IPS-20b (cell line): Measurements from ENCODE around the gene SCOC.
A peak's percentile ranks its signal among the peaks of the same experiment; 100 is the strongest.

Source experiments
- H3K27ac ChIP-seq: one replicate; pipeline ENCODE4 v1.5.1; 2013; ENCODE audit warnings: low read length
- H3K27me3 ChIP-seq: 2 replicates; pipeline ENCODE4 v1.6.1; 2013; ENCODE audit warnings: mild to moderate bottlenecking, low read length, inconsistent platforms; ENCODE audit not compliant: insufficient read depth
- H3K36me3 ChIP-seq: 2 replicates; pipeline ENCODE4 v1.6.1; 2013; ENCODE audit warnings: low read depth, mild to moderate bottlenecking, inconsistent platforms, low read length, moderate library complexity; ENCODE audit not compliant: insufficient read depth
- H3K4me1 ChIP-seq: 2 replicates; pipeline ENCODE4 v1.6.1; 2013; ENCODE audit warnings: mild to moderate bottlenecking, control low read depth, inconsistent platforms, low read length, moderate library complexity; ENCODE audit not compliant: insufficient read depth
- H3K4me3 ChIP-seq: 2 replicates; pipeline ENCODE4 v1.5.1; 2013; ENCODE audit warnings: mild to moderate bottlenecking, low read length, inconsistent platforms
- H3K9ac ChIP-seq: 2 replicates; pipeline ENCODE4 v1.6.1; 2013; ENCODE audit warnings: low read depth, mild to moderate bottlenecking, inconsistent platforms, low read length, moderate library complexity
- H3K9me3 ChIP-seq: 2 replicates; pipeline ENCODE4 v1.6.1; 2013; ENCODE audit warnings: mild to moderate bottlenecking, low read depth, low read length, inconsistent platforms; ENCODE audit not compliant: insufficient read depth

SCOC gene

GRCh38 chr4:140373328-140374129 lies at the start of gene SCOC:
Gene SCOC (plus strand): TSS chr4:140373646. CDS start chr4:140379171, 5,525 bp downstream.
- Histone ChIP-seq H3K9me3 (no peaks in the 10 kb centered on the region), H3K27me3 (no peaks in the 10 kb centered on the region), H3K27ac (peak within 1 kb of the TSS; percentile 18), H3K4me3 (peak within 1 kb of the TSS; percentile 90), H3K4me1 (peaks cover 7% of the 10 kb centered on the region; the same call in 1 of the 2 replicates), H3K9ac (peak within 1 kb of the TSS; percentile 84), H3K36me3 (no peaks in the 10 kb centered on the region)

GRCh38 chr4:140326395-140326993 lies 47.0 kb upstream of the SCOC start:
- H3K4me1 ChIP-seq, result no peaks in the 10 kb centered on the region
- H3K27me3 ChIP-seq, result no peaks in the 10 kb centered on the region
- no peaks in the 10 kb centered on the region; the same call in 1 of the 2 replicates for H3K9me3 ChIP-seq
- no peak overlapping the region for H3K27ac ChIP-seq
- H3K4me3 ChIP-seq, result no peak overlapping the region
- H3K36me3 ChIP-seq, result no peaks in the 10 kb centered on the region
- H3K9ac ChIP-seq, result no peak overlapping the region

GRCh38 chr4:140330311-140330900 lies 43.0 kb upstream of the SCOC start:
- no peaks in the 10 kb centered on the region for H3K36me3 ChIP-seq
- no peak overlapping the region for H3K4me3 ChIP-seq
- H3K27me3 ChIP-seq, result no peaks in the 10 kb centered on the region
- H3K9me3 ChIP-seq, result no peaks in the 10 kb centered on the region
- no peaks in the 10 kb centered on the region for H3K4me1 ChIP-seq
- no peak overlapping the region for H3K27ac ChIP-seq
- no peak overlapping the region for H3K9ac ChIP-seq

- Histone ChIP-seq H3K4me3 (no peak overlapping the region), H3K9me3 (no peaks in the 10 kb centered on the region), H3K4me1 (no peaks in the 10 kb centered on the region), H3K27ac (no peak overlapping the region), H3K9ac (no peak overlapping the region), H3K36me3 (no peaks in the 10 kb centered on the region), H3K27me3 (no peaks in the 10 kb centered on the region)
Observed at GRCh38 chr4:140331245-140331644, 42.2 kb upstream of the SCOC start.

- no peak overlapping the region for H3K9ac ChIP-seq
- no peak overlapping the region for H3K27ac ChIP-seq
- H3K9me3 ChIP-seq, result no peaks in the 10 kb centered on the region
- H3K4me1 ChIP-seq, result no peaks in the 10 kb centered on the region
- H3K27me3 ChIP-seq, result no peaks in the 10 kb centered on the region
- no peaks in the 10 kb centered on the region for H3K36me3 ChIP-seq
- H3K4me3 ChIP-seq, result no peak overlapping the region
Observed at GRCh38 chr4:140331876-140332275, 41.6 kb upstream of the SCOC start.

GRCh38 chr4:140332734-140333133 lies 40.7 kb upstream of the SCOC start:
- Histone ChIP-seq H3K27me3 (no peaks in the 10 kb centered on the region), H3K9me3 (no peaks in the 10 kb centered on the region), H3K4me3 (no peak overlapping the region), H3K36me3 (no peaks in the 10 kb centered on the region), H3K9ac (no peak overlapping the region), H3K27ac (no peak overlapping the region), H3K4me1 (no peaks in the 10 kb centered on the region)

- Histone ChIP-seq H3K4me3 (no peak overlapping the region), H3K4me1 (no peaks in the 10 kb centered on the region), H3K9ac (no peak overlapping the region), H3K27me3 (no peaks in the 10 kb centered on the region), H3K9me3 (no peaks in the 10 kb centered on the region), H3K36me3 (no peaks in the 10 kb centered on the region), H3K27ac (no peak overlapping the region)
Observed at GRCh38 chr4:140333523-140333922, 39.9 kb upstream of the SCOC start.

- Histone ChIP-seq H3K27ac (no peak overlapping the region), H3K9ac (no peak overlapping the region), H3K4me1 (no peaks in the 10 kb centered on the region)
Observed at GRCh38 chr4:140335076-140335475, 38.4 kb upstream of the SCOC start.

GRCh38 chr4:140336730-140337129 lies 36.7 kb upstream of the SCOC start:
- H3K4me1 ChIP-seq, result no peaks in the 10 kb centered on the region
- no peaks in the 10 kb centered on the region for H3K9me3 ChIP-seq
- H3K4me3 ChIP-seq, result no peak overlapping the region
- H3K27me3 ChIP-seq, result no peaks in the 10 kb centered on the region
- no peaks in the 10 kb centered on the region for H3K36me3 ChIP-seq
- no peak overlapping the region for H3K27ac ChIP-seq
- no peak overlapping the region for H3K9ac ChIP-seq

More at GRCh38 chr4:140335076-140335475, 38.4 kb upstream of the SCOC start:
- no peaks in the 10 kb centered on the region for H3K27me3 ChIP-seq
- H3K4me3 ChIP-seq, result no peak overlapping the region
- no peaks in the 10 kb centered on the region for H3K9me3 ChIP-seq
- H3K36me3 ChIP-seq, result no peaks in the 10 kb centered on the region

GRCh38 chr4:140342620-140343019 lies 30.8 kb upstream of the SCOC start:
- Histone ChIP-seq H3K36me3 (no peaks in the 10 kb centered on the region), H3K9me3 (no peaks in the 10 kb centered on the region), H3K4me3 (no peak overlapping the region), H3K9ac (no peak overlapping the region), H3K27ac (no peak overlapping the region), H3K27me3 (no peaks in the 10 kb centered on the region; the same call in 1 of the 2 replicates), H3K4me1 (peaks cover 11% of the 10 kb centered on the region; the same call in 1 of the 2 replicates)

- no peak overlapping the region for H3K27ac ChIP-seq
- no peaks in the 10 kb centered on the region; the same call in 1 of the 2 replicates for H3K27me3 ChIP-seq
Observed at GRCh38 chr4:140343303-140343702, 30.1 kb upstream of the SCOC start.

More at GRCh38 chr4:140343303-140343702, 30.1 kb upstream of the SCOC start:
- Histone ChIP-seq H3K9me3 (no peaks in the 10 kb centered on the region), H3K4me1 (peaks cover 11% of the 10 kb centered on the region; the same call in 1 of the 2 replicates), H3K9ac (no peak overlapping the region), H3K36me3 (no peaks in the 10 kb centered on the region), H3K4me3 (no peak overlapping the region)
